ENCODE data around the gene CAMK2N2.

The CAMK2N2 gene

GRCh38 chr3:184211718-184212117 lies 49.6 kb downstream of the CAMK2N2 start:
- Histone ChIP-seq H3K9ac (ENCODE audit: low read length) (no peak overlapping the region), H4K20me1 (ENCODE audit: insufficient read depth, low read length) (no peaks in the 10 kb centered on the region), H3K4me1 (ENCODE audit: low read length) (no peaks in the 10 kb centered on the region), H3K9me3 (ENCODE audit: insufficient read depth, low read length) (no peaks in the 10 kb centered on the region), H3K79me2 (ENCODE audit: low read length) (no peaks in the 10 kb centered on the region), H3K4me2 (ENCODE audit: low read length) (no peak overlapping the region), H3K27me3 (ENCODE audit: low read depth, low read length) (peaks cover 22% of the 10 kb centered on the region), H2AFZ (ENCODE audit: low read depth, low read length) (no peak overlapping the region), H3K27ac (ENCODE audit: low read length) (no peak overlapping the region), H3K36me3 (replicated peaks; ENCODE audit: low read depth, low read length) (no peaks in the 10 kb centered on the region), H3K4me3 (ENCODE audit: low read length) (no peak overlapping the region)
- TF ChIP-seq EZH2phosphoT487 (IDR thresholded peaks at IDR 0.05; ENCODE audit: low read depth) = no peak

- Histone ChIP-seq H3K4me3 (ENCODE audit: low read length) (no peak overlapping the region), H3K4me2 (ENCODE audit: low read length) (no peak overlapping the region), H3K27me3 (ENCODE audit: low read depth, low read length) (peaks cover 26% of the 10 kb centered on the region), H3K79me2 (ENCODE audit: low read length) (no peaks in the 10 kb centered on the region), H3K9ac (ENCODE audit: low read length) (no peak overlapping the region), H3K27ac (ENCODE audit: low read length) (no peak overlapping the region), H3K9me3 (ENCODE audit: insufficient read depth, low read length) (no peaks in the 10 kb centered on the region), H2AFZ (ENCODE audit: low read depth, low read length) (no peak overlapping the region), H4K20me1 (ENCODE audit: insufficient read depth, low read length) (no peaks in the 10 kb centered on the region), H3K4me1 (ENCODE audit: low read length) (no peaks in the 10 kb centered on the region), H3K36me3 (replicated peaks; ENCODE audit: low read depth, low read length) (no peaks in the 10 kb centered on the region)
- no peak for TF ChIP-seq CTCF (IDR thresholded peaks at IDR 0.05; ENCODE audit: low read depth, low read length)
- no peak for TF ChIP-seq EZH2phosphoT487 (IDR thresholded peaks at IDR 0.05; ENCODE audit: low read depth)
Observed at GRCh38 chr3:184211297-184211696, 50.1 kb downstream of the CAMK2N2 start.
